ENCODE results near the gene LGI2. TPM values are rescaled to one million over a fixed set of nuclear protein-coding genes. Genes with fewer than 3 reads are reported as not detected.
"Not testable (repeated sequence)": the region's sequence is repeated elsewhere in the genome, so short reads cannot be mapped to it uniquely, and the experiment has no call there.

LGI2 gene
- total RNA-seq, 1 donor from 2014 or later = not detected

GRCh38 chr4:25029479-25030276 lies 1.1 kb downstream of the LGI2 start:
- Mint-ChIP-seq H3K4me1 (ENCODE audit: low read depth) (no peaks in the 10 kb centered on the region), H3K27me3 (ENCODE audit: low read depth) (peaks cover 65% of the 10 kb centered on the region), H3K27ac (no peak overlapping the region), H3K4me3 (ENCODE audit: low read depth) (no peak overlapping the region), H3K9me3 (no peaks in the 10 kb centered on the region), H3K36me3 (ENCODE audit: low read depth) (no peaks in the 10 kb centered on the region)
- intact Hi-C loops (cut with micrococcal nuclease) = no loop called here
- no peak for DNase-seq (ENCODE audit: low spot score)

GRCh38 chr4:25028851-25029250 lies 1.9 kb downstream of the LGI2 start:
- DNase-seq (ENCODE audit: low spot score) = no peak
- H3K4me1 Mint-ChIP-seq (ENCODE audit: low read depth) = no peaks in the 10 kb centered on the region
- H3K27me3 Mint-ChIP-seq (ENCODE audit: low read depth) = peaks cover 65% of the 10 kb centered on the region
- H3K9me3 Mint-ChIP-seq = no peaks in the 10 kb centered on the region
- no peak overlapping the region for H3K27ac Mint-ChIP-seq
- H3K36me3 Mint-ChIP-seq (ENCODE audit: low read depth) = no peaks in the 10 kb centered on the region
- no peak overlapping the region for H3K4me3 Mint-ChIP-seq (ENCODE audit: low read depth)
- intact Hi-C loops (cut with micrococcal nuclease) = no loop called here

- Mint-ChIP-seq H3K27me3 (ENCODE audit: low read depth) (peaks cover 20% of the 10 kb centered on the region), H3K4me1 (ENCODE audit: low read depth) (no peaks in the 10 kb centered on the region), H3K36me3 (ENCODE audit: low read depth) (no peaks in the 10 kb centered on the region), H3K4me3 (ENCODE audit: low read depth) (no peak overlapping the region), H3K9me3 (no peaks in the 10 kb centered on the region), H3K27ac (no peak overlapping the region)
- intact Hi-C loops (cut with micrococcal nuclease) = no loop called here
- DNase-seq (ENCODE audit: low spot score) = no peak
These were observed 8.0 kb downstream of the LGI2 start for GRCh38 chr4:25022766-25023165.

GRCh38 chr4:25021216-25021615 lies 9.5 kb downstream of the LGI2 start:
- Mint-ChIP-seq H3K27ac (no peak overlapping the region), H3K36me3 (ENCODE audit: low read depth) (no peaks in the 10 kb centered on the region), H3K4me1 (ENCODE audit: low read depth) (no peaks in the 10 kb centered on the region), H3K9me3 (no peaks in the 10 kb centered on the region), H3K4me3 (ENCODE audit: low read depth) (no peak overlapping the region), H3K27me3 (ENCODE audit: low read depth) (peaks cover 9% of the 10 kb centered on the region)
- no peak for DNase-seq (ENCODE audit: low spot score)
- intact Hi-C loops (cut with micrococcal nuclease) = no loop called here

- no peaks in the 10 kb centered on the region for H3K36me3 Mint-ChIP-seq (ENCODE audit: low read depth)
- no peaks in the 10 kb centered on the region for H3K4me1 Mint-ChIP-seq (ENCODE audit: low read depth)
- no peak overlapping the region for H3K27ac Mint-ChIP-seq
- H3K27me3 Mint-ChIP-seq (ENCODE audit: low read depth) = peaks cover 5% of the 10 kb centered on the region
- H3K4me3 Mint-ChIP-seq (ENCODE audit: low read depth) = no peak overlapping the region
- intact Hi-C loops (cut with micrococcal nuclease) = no loop called here
- H3K9me3 Mint-ChIP-seq = no peaks in the 10 kb centered on the region
- no peak for DNase-seq (ENCODE audit: low spot score)
These were observed 10.5 kb downstream of the LGI2 start for GRCh38 chr4:25020236-25020635.

GRCh38 chr4:25019501-25019900 lies 11.2 kb downstream of the LGI2 start:
- H3K4me3 Mint-ChIP-seq (ENCODE audit: low read depth) = no peak overlapping the region
- no peak overlapping the region for H3K27ac Mint-ChIP-seq
- no peaks in the 10 kb centered on the region for H3K36me3 Mint-ChIP-seq (ENCODE audit: low read depth)
- no peak for DNase-seq (ENCODE audit: low spot score)
- intact Hi-C loops (cut with micrococcal nuclease) = no loop called here
- peaks cover 2% of the 10 kb centered on the region for H3K27me3 Mint-ChIP-seq (ENCODE audit: low read depth)
- H3K4me1 Mint-ChIP-seq (ENCODE audit: low read depth) = no peaks in the 10 kb centered on the region
- H3K9me3 Mint-ChIP-seq = no peaks in the 10 kb centered on the region

- no peak for DNase-seq (ENCODE audit: low spot score)
- no peaks in the 10 kb centered on the region for H3K9me3 Mint-ChIP-seq
- peaks cover 8% of the 10 kb centered on the region for H3K27me3 Mint-ChIP-seq (ENCODE audit: low read depth)
- no peaks in the 10 kb centered on the region for H3K36me3 Mint-ChIP-seq (ENCODE audit: low read depth)
- no peaks in the 10 kb centered on the region for H3K4me1 Mint-ChIP-seq (ENCODE audit: low read depth)
- intact Hi-C loops (cut with micrococcal nuclease) = no loop called here
- H3K27ac Mint-ChIP-seq = no peak overlapping the region
- no peak overlapping the region for H3K4me3 Mint-ChIP-seq (ENCODE audit: low read depth)
These were observed 15.7 kb downstream of the LGI2 start for GRCh38 chr4:25015012-25015411.

- DNase-seq (ENCODE audit: low spot score); H3K27ac Mint-ChIP-seq; H3K4me3 Mint-ChIP-seq (ENCODE audit: low read depth); intact Hi-C loops (cut with micrococcal nuclease); H3K36me3 Mint-ChIP-seq (ENCODE audit: low read depth); H3K9me3 Mint-ChIP-seq; H3K27me3 Mint-ChIP-seq (ENCODE audit: low read depth); H3K4me1 Mint-ChIP-seq (ENCODE audit: low read depth): not testable (repeated sequence)
These were observed 16.1 kb downstream of the LGI2 start for GRCh38 chr4:25014662-25014983.

- Mint-ChIP-seq H3K4me1 (ENCODE audit: low read depth) (no peaks in the 10 kb centered on the region), H3K9me3 (no peaks in the 10 kb centered on the region), H3K36me3 (ENCODE audit: low read depth) (no peaks in the 10 kb centered on the region), H3K27ac (no peak overlapping the region), H3K27me3 (ENCODE audit: low read depth) (peaks cover 8% of the 10 kb centered on the region), H3K4me3 (ENCODE audit: low read depth) (no peak overlapping the region)
- no peak for DNase-seq (ENCODE audit: low spot score)
- intact Hi-C loops (cut with micrococcal nuclease) = no loop called here
These were observed 16.7 kb downstream of the LGI2 start for GRCh38 chr4:25013756-25014661.

- intact Hi-C loops (cut with micrococcal nuclease) = no loop called here
- DNase-seq (ENCODE audit: low spot score) = no peak
- Mint-ChIP-seq H3K27ac (no peak overlapping the region), H3K9me3 (no peaks in the 10 kb centered on the region), H3K27me3 (ENCODE audit: low read depth) (peaks cover 8% of the 10 kb centered on the region), H3K4me1 (ENCODE audit: low read depth) (no peaks in the 10 kb centered on the region), H3K4me3 (ENCODE audit: low read depth) (no peak overlapping the region), H3K36me3 (ENCODE audit: low read depth) (no peaks in the 10 kb centered on the region)
These were observed 18.1 kb downstream of the LGI2 start for GRCh38 chr4:25012655-25013054.

- no peak for DNase-seq (ENCODE audit: low spot score)
- Mint-ChIP-seq H3K27ac (no peak overlapping the region), H3K4me3 (ENCODE audit: low read depth) (no peak overlapping the region), H3K27me3 (ENCODE audit: low read depth) (peaks cover 8% of the 10 kb centered on the region), H3K4me1 (ENCODE audit: low read depth) (no peaks in the 10 kb centered on the region), H3K9me3 (no peaks in the 10 kb centered on the region), H3K36me3 (ENCODE audit: low read depth) (no peaks in the 10 kb centered on the region)
- intact Hi-C loops (cut with micrococcal nuclease) = no loop called here
These were observed 19.4 kb downstream of the LGI2 start for GRCh38 chr4:25011135-25011866.

GRCh38 chr4:25007598-25007997 lies 23.1 kb downstream of the LGI2 start:
- H3K36me3 Mint-ChIP-seq (ENCODE audit: low read depth) = no peaks in the 10 kb centered on the region
- H3K27me3 Mint-ChIP-seq (ENCODE audit: low read depth) = peaks cover 4% of the 10 kb centered on the region
- H3K4me1 Mint-ChIP-seq (ENCODE audit: low read depth) = no peaks in the 10 kb centered on the region
- no peak for DNase-seq (ENCODE audit: low spot score)
- intact Hi-C loops (cut with micrococcal nuclease) = no loop called here
- no peak overlapping the region for H3K27ac Mint-ChIP-seq
- H3K4me3 Mint-ChIP-seq (ENCODE audit: low read depth) = no peak overlapping the region
- H3K9me3 Mint-ChIP-seq = no peaks in the 10 kb centered on the region

- Mint-ChIP-seq H3K36me3 (ENCODE audit: low read depth) (no peaks in the 10 kb centered on the region), H3K9me3 (no peaks in the 10 kb centered on the region), H3K27me3 (ENCODE audit: low read depth) (peaks cover 10% of the 10 kb centered on the region), H3K4me1 (ENCODE audit: low read depth) (peaks cover 7% of the 10 kb centered on the region), H3K27ac (no peak overlapping the region), H3K4me3 (ENCODE audit: low read depth) (no peak overlapping the region)
- intact Hi-C loops (cut with micrococcal nuclease) = no loop called here
- no peak for DNase-seq (ENCODE audit: low spot score)
These were observed 28.1 kb downstream of the LGI2 start for GRCh38 chr4:25002681-25003080.

All from activated T-helper 2 cell treated with anti-CD3 and anti-CD28 coated beads, Interferon-gamma antibody, Interleukin-2, Interleukin-4, amounts not matched to agents 10 μg/mL and 5 μg/mL and 100 μg/mL, durations not matched to agents 14 hours and 24 hours and 36 hours (primary cell).